HEK293 (cell line): ENCODE results near the gene CSGALNACT2.
A peak's percentile ranks its signal among the peaks of the same experiment; 100 is the strongest.

Experiments used
- CTCF ChIA-PET: fragments of 350-600 bp; formaldehyde crosslinking; extraction: SDS; loops from one replicate; lab custom pipeline; 2021; ENCODE audit warnings: antibody characterized with exemption; lab: Yijun Ruan, JAX
- POLR2A ChIA-PET: fragments of 300-600 bp; formaldehyde crosslinking; extraction: SDS; loops from one replicate; lab custom pipeline; 2020; ENCODE audit warnings: antibody characterized with exemption, inconsistent platforms; lab: Yijun Ruan, JAX
- H3K27ac ChIP-seq: fragments of 200-500 bp; sonication (Bioruptor generic); 2 replicates; pipeline ENCODE4 v1.5.1; 2014; ENCODE audit warnings: low read depth, low read length, control low read depth, inconsistent platforms; ENCODE audit errors: extremely low read depth
- H3K36me3 ChIP-seq, 2 experiments: fragments of 200-500 bp in 1 of 2; sonication (Bioruptor generic) in 1 of 2; 1 replicate in 1 of 2; 2 replicates in 1 of 2; pipeline ENCODE4 v1.5.1; 2014 to 2017; ENCODE audit warnings: inconsistent platforms in 2 of 2, low read length in 2 of 2; ENCODE audit not compliant: control insufficient read depth in 2 of 2, insufficient read depth in 1 of 2
- H3K4me1 ChIP-seq: fragments of 200-500 bp; sonication (Bioruptor generic); 2 replicates; pipeline ENCODE4 v1.5.1; 2014; ENCODE audit warnings: mild to moderate bottlenecking, low read length, inconsistent platforms; ENCODE audit not compliant: control insufficient read depth, insufficient read depth
- H3K4me3 ChIP-seq: 2 replicates; pipeline ENCODE4 v1.5.1; 2011; ENCODE audit warnings: low read depth, mild to moderate bottlenecking, control low read depth, low read length, moderate library complexity
- H3K9me3 ChIP-seq: fragments of 200-500 bp; sonication (Bioruptor generic); 2 replicates; pipeline ENCODE4 v1.5.1; 2014; ENCODE audit warnings: low read depth, low read length, inconsistent platforms; ENCODE audit not compliant: control insufficient read depth, insufficient read depth
- BCL11B ChIP-seq: fragments of 450-650 bp; formaldehyde crosslinking; IDR thresholded peaks from 2 replicates; pipeline ENCODE4 v1.5.1; 2016; ENCODE audit warnings: low read depth, missing biosample characterization, missing genetic modification characterization
- BCL6B ChIP-seq: fragments of 450-650 bp; formaldehyde crosslinking; IDR thresholded peaks from 2 replicates; pipeline ENCODE4 v1.5.1; 2017; ENCODE audit warnings: missing biosample characterization, missing genetic modification characterization
- EGR2 ChIP-seq: fragments of 450-650 bp; formaldehyde crosslinking; IDR thresholded peaks from 2 replicates; pipeline ENCODE4 v1.5.1; 2016; ENCODE audit warnings: low read depth, missing biosample characterization, missing genetic modification characterization
- FEZF1 ChIP-seq: fragments of 450-650 bp; formaldehyde crosslinking; IDR thresholded peaks from 2 replicates; pipeline ENCODE4 v1.5.1; 2016; ENCODE audit warnings: missing biosample characterization, missing genetic modification characterization
- GLI2 ChIP-seq: fragments of 450-650 bp; formaldehyde crosslinking; IDR thresholded peaks from 2 replicates; pipeline ENCODE4; 2017; ENCODE audit warnings: missing biosample characterization, missing genetic modification characterization, low read depth, borderline replicate concordance
- HOXA7 ChIP-seq: sonication (generic); formaldehyde crosslinking; IDR thresholded peaks from 2 replicates; pipeline ENCODE4 v1.8.1; 2022; ENCODE audit warnings: missing genetic modification reagents, borderline replicate concordance
- KLF17 ChIP-seq: fragments of 450-650 bp; formaldehyde crosslinking; IDR thresholded peaks from 2 replicates; pipeline ENCODE4 v1.5.1; 2016; ENCODE audit warnings: missing biosample characterization, missing genetic modification characterization
- OSR2 ChIP-seq: fragments of 450-650 bp; formaldehyde crosslinking; IDR thresholded peaks from 2 replicates; pipeline ENCODE4 v1.5.1; 2016; ENCODE audit warnings: missing biosample characterization, missing genetic modification characterization
- YY1 ChIP-seq: fragments of 450-650 bp; formaldehyde crosslinking; IDR thresholded peaks from 2 replicates; pipeline ENCODE4 v1.5.1; 2018; ENCODE audit warnings: missing biosample characterization, missing genetic modification characterization
- ZFHX2 ChIP-seq: fragments of 450-650 bp; formaldehyde crosslinking; conservative IDR thresholded peaks from 2 replicates; pipeline ENCODE4 v1.5.1; 2016; ENCODE audit warnings: missing biosample characterization, missing genetic modification characterization
- ZNF132 ChIP-seq: fragments of 450-650 bp; formaldehyde crosslinking; IDR thresholded peaks from 2 replicates; pipeline ENCODE4 v1.5.1; 2017; ENCODE audit warnings: missing biosample characterization, missing genetic modification characterization, borderline replicate concordance
- ZNF140 ChIP-seq: fragments of 450-650 bp; formaldehyde crosslinking; IDR thresholded peaks from 2 replicates; pipeline ENCODE4 v1.5.1; 2016; ENCODE audit warnings: missing biosample characterization, missing genetic modification characterization
- ZNF169 ChIP-seq: fragments of 450-650 bp; formaldehyde crosslinking; IDR thresholded peaks from 2 replicates; pipeline ENCODE4 v1.5.1; 2016; ENCODE audit warnings: missing biosample characterization, missing genetic modification characterization
- ZNF202 ChIP-seq: fragments of 450-650 bp; formaldehyde crosslinking; IDR thresholded peaks from 2 replicates; pipeline ENCODE4 v1.5.1; 2016; ENCODE audit warnings: missing biosample characterization, missing genetic modification characterization, borderline replicate concordance
- ZNF214 ChIP-seq: fragments of 450-650 bp; formaldehyde crosslinking; IDR thresholded peaks from 2 replicates; pipeline ENCODE4 v1.5.1; 2017; ENCODE audit warnings: missing biosample characterization, mild to moderate bottlenecking, missing genetic modification characterization, borderline replicate concordance
- ZNF221 ChIP-seq: fragments of 450-650 bp; formaldehyde crosslinking; IDR thresholded peaks from 2 replicates; pipeline ENCODE4 v1.5.1; 2017; ENCODE audit warnings: missing biosample characterization, missing genetic modification characterization, borderline replicate concordance
- ZNF23 ChIP-seq: fragments of 450-650 bp; formaldehyde crosslinking; IDR thresholded peaks from 2 replicates; pipeline ENCODE4 v1.5.1; 2016; ENCODE audit warnings: missing biosample characterization, missing genetic modification characterization, borderline replicate concordance
- ZNF248 ChIP-seq: fragments of 450-650 bp; formaldehyde crosslinking; IDR thresholded peaks from 2 replicates; pipeline ENCODE4 v1.5.1; 2017; ENCODE audit warnings: missing biosample characterization, missing genetic modification characterization
- ZNF26 ChIP-seq: fragments of 450-650 bp; formaldehyde crosslinking; IDR thresholded peaks from 2 replicates; pipeline ENCODE4 v1.5.1; 2016; ENCODE audit warnings: missing biosample characterization, missing genetic modification characterization
- ZNF302 ChIP-seq: fragments of 450-650 bp; formaldehyde crosslinking; IDR thresholded peaks from 2 replicates; pipeline ENCODE4 v1.5.1; 2016; ENCODE audit warnings: missing biosample characterization, missing genetic modification characterization, low read depth
- ZNF335 ChIP-seq: fragments of 450-650 bp; formaldehyde crosslinking; conservative IDR thresholded peaks from 2 replicates; pipeline ENCODE4 v1.5.1; 2016; ENCODE audit warnings: missing biosample characterization, missing genetic modification characterization
- ZNF354C ChIP-seq: fragments of 450-650 bp; formaldehyde crosslinking; IDR thresholded peaks from 2 replicates; pipeline ENCODE4 v1.5.1; 2016; ENCODE audit warnings: missing biosample characterization, missing genetic modification characterization, low read depth, borderline replicate concordance
- ZNF561 ChIP-seq: fragments of 450-650 bp; IDR thresholded peaks from 2 replicates; pipeline ENCODE4 v1.5.1; 2018; ENCODE audit warnings: missing biosample characterization, missing genetic modification characterization, borderline replicate concordance
- ZNF692 ChIP-seq: fragments of 450-650 bp; formaldehyde crosslinking; IDR thresholded peaks from 2 replicates; pipeline ENCODE4 v1.5.1; 2016; ENCODE audit warnings: missing biosample characterization, missing genetic modification characterization
- ZNF791 ChIP-seq: fragments of 450-650 bp; formaldehyde crosslinking; IDR thresholded peaks from 2 replicates; pipeline ENCODE4 v1.5.1; 2016; ENCODE audit warnings: missing biosample characterization, missing genetic modification characterization
- ZNF843 ChIP-seq: fragments of 450-650 bp; formaldehyde crosslinking; IDR thresholded peaks from 2 replicates; pipeline ENCODE4 v1.5.1; 2016; ENCODE audit warnings: missing biosample characterization, missing genetic modification characterization
- ZSCAN30 ChIP-seq: fragments of 450-650 bp; IDR thresholded peaks from 2 replicates; pipeline ENCODE4 v1.5.1; 2018; ENCODE audit warnings: missing biosample characterization, mild to moderate bottlenecking, missing genetic modification characterization, moderate library complexity
- TF ChIP-seq, protein P1 (sequence below): fragments of 450-650 bp; formaldehyde crosslinking; IDR thresholded peaks from 2 replicates; pipeline ENCODE4 v1.5.1; 2016; ENCODE audit warnings: missing biosample characterization, missing genetic modification characterization

Gene CSGALNACT2

GRCh38 chr10:43128331-43128730 is 9.9 kb upstream of the CSGALNACT2 start:
- CTCF ChIA-PET: no interaction called here
- Histone ChIP-seq H3K27ac (no peak overlapping the region), H3K9me3 (no peaks in the 10 kb centered on the region), H3K4me1 (peaks cover 4% of the 10 kb centered on the region; the same call in 1 of the 2 replicates), H3K4me3 (no peak overlapping the region), H3K36me3 (no peaks in the 10 kb centered on the region)
- POLR2A ChIA-PET: no interaction called here
- TF ChIP-seq ZNF140 (tag by site-specific recombination) (no peak), ZNF23 (no peak), GLI2 (tag by site-specific recombination) (no peak), ZNF132 (tag by site-specific recombination) (no peak), ZNF169 (tag by site-specific recombination) (no peak), ZNF26 (tag by site-specific recombination) (no peak), BCL11B (tag by site-specific recombination) (no peak), ZSCAN30 (tag by site-specific recombination) (no peak), ZNF354C (tag by site-specific recombination) (no peak), ZNF248 (tag by site-specific recombination) (no peak), OSR2 (tag by site-specific recombination) (no peak), HOXA7 (CRISPR knock-in tag) (no peak), ZNF561 (tag by site-specific recombination) (no peak), ZNF791 (tag by site-specific recombination) (no peak), YY1 (no peak), ZNF843 (tag by site-specific recombination) (no peak), ZNF221 (no peak), FEZF1 (no peak), ZNF214 (tag by site-specific recombination) (no peak), ZNF202 (tag by site-specific recombination) (no peak)

DNA sequence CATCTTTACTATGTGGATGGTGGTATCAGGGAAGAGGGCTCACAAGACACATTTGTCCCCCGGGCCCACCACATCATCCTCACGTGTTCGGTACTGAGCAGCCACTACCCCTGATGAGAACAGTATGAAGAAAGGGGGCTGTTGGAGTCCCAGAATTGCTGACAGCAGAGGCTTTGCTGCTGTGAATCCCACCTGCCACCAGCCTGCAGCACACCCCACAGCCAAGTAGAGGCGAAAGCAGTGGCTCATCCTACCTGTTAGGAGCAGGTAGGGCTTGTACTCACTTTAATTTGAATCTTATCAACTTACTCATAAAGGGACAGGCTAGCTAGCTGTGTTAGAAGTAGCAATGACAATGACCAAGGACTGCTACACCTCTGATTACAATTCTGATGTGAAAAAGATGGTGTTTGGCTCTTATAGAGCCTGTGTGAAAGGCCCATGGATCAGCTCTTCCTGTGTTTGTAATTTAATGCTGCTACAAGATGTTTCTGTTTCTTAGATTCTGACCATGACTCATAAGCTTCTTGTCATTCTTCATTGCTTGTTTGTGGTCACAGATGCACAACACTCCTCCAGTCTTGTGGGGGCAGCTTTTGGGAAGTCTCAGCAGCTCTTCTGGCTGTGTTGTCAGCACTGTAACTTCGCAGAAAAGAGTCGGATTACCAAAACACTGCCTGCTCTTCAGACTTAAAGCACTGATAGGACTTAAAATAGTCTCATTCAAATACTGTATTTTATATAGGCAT is 9.1 kb upstream of the CSGALNACT2 start:
- peaks cover 4% of the 10 kb centered on the region; the same call in 1 of the 2 replicates for H3K4me1 ChIP-seq
- H3K27ac ChIP-seq: no peak overlapping the region
- H3K9me3 ChIP-seq: no peaks in the 10 kb centered on the region
- no peaks in the 10 kb centered on the region for H3K36me3 ChIP-seq
- CTCF ChIA-PET: interaction anchor here (0.8 kb wide), 1 partner anchor 732 kb away, joined by 5 read pairs; no protein-coding TSS in a partner anchor
- H3K4me3 ChIP-seq: no peak overlapping the region
- POLR2A ChIA-PET: interaction anchor here (1.3 kb wide), 1 partner anchor 9 kb away, joined by 6 read pairs; the partner anchor contains the start of gene CSGALNACT2
- TF ChIP-seq ZNF354C (tag by site-specific recombination) (no peak), OSR2 (tag by site-specific recombination) (peak; percentile 40; the same call in 1 of the 2 replicates), KLF17 (tag by site-specific recombination) (no peak), ZNF692 (tag by site-specific recombination) (no peak), EGR2 (tag by site-specific recombination) (no peak), ZNF302 (tag by site-specific recombination) (no peak), ZFHX2 (tag by site-specific recombination) (peak; percentile 31; the same call in 1 of the 2 replicates), BCL6B (tag by site-specific recombination) (no peak), ZNF335 (tag by site-specific recombination) (peak; percentile 56)
- TF ChIP-seq, protein P1, sequence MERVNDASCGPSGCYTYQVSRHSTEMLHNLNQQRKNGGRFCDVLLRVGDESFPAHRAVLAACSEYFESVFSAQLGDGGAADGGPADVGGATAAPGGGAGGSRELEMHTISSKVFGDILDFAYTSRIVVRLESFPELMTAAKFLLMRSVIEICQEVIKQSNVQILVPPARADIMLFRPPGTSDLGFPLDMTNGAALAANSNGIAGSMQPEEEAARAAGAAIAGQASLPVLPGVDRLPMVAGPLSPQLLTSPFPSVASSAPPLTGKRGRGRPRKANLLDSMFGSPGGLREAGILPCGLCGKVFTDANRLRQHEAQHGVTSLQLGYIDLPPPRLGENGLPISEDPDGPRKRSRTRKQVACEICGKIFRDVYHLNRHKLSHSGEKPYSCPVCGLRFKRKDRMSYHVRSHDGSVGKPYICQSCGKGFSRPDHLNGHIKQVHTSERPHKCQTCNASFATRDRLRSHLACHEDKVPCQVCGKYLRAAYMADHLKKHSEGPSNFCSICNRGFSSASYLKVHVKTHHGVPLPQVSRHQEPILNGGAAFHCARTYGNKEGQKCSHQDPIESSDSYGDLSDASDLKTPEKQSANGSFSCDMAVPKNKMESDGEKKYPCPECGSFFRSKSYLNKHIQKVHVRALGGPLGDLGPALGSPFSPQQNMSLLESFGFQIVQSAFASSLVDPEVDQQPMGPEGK (tag by site-specific recombination): peak; percentile 38; the same call in 1 of the 2 replicates
